ENCODE data around the gene FNDC11. TPM values are rescaled to one million over a fixed set of nuclear protein-coding genes. Genes with fewer than 3 reads are reported as not detected.
A peak's percentile ranks its signal among the peaks of the same experiment; 100 is the strongest.

The FNDC11 gene
- total and polyA plus RNA-seq, 2 of the 13 experiments (the other 11 are each of a cell fraction or from before 2014, with no cell fraction given) = 0.07 TPM; not detected in 1

DNA sequence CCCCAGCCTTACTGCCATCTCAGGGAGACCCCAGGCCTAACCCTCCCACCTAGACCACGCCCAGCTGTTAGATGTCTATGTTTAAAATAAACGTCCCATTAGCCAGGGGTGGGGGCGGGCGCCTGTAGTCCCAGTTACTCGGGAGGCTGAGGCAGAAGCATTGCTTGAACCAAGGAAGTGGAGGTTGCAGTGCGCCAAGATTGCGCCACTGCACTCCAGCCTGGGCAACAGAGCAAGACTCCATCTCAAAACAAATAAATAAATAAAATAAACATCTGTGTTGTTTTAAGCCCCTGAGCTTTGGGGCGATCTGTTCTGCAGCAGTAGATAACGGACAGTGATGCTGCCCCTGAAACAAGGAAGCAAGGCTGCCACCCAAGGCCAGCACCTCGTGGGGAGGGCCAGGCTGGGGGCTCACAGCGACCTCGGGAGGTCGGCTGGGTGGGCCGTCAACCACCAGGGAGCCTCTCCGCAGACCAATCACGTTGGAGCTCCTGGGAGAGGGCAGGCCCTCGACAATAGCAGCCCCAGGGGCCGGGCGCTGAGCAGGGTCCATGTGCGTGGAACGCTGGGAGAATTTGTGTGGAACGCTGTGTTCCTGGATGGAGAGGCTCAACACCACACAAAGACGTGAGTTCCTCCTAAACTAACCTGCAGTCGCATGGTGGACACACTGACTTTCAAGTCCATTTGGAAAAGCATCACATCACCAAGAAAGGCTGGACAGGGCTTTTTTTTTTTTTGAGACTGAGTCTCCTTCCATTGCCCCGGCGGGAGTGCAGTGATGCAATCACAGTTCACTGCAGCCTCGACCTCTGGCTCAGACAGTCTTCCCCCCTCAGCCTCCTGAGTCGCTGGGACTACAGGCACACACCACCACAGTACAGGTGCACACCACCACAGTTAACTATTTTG is 21.1 kb downstream of the FNDC11 start (continued):
- TF ChIP-seq ZSCAN20 (CRISPR knock-in tag; IDR thresholded peaks at IDR 0.05; ENCODE audit: borderline replicate concordance) (0 out of 2 replicates have a peak, but pooled peaks have one; percentile 23), MAF1 (CRISPR knock-in tag; IDR thresholded peaks at IDR 0.05; ENCODE audit: borderline replicate concordance) (no peak), ZBTB20 (CRISPR knock-in tag; IDR thresholded peaks at IDR 0.05; ENCODE audit: borderline replicate concordance, low read depth) (no peak), PAF1 (CRISPR knock-in tag; IDR thresholded peaks at IDR 0.05) (no peak), KDM3A (CRISPR knock-in tag; IDR thresholded peaks at IDR 0.05; ENCODE audit: low read depth) (peak; percentile 30; the same call in 1 of the 2 replicates), GABPA (IDR thresholded peaks at IDR 0.05; ENCODE audit: low read depth, low read length) (no peak), GABPA (CRISPR knock-in tag; IDR thresholded peaks at IDR 0.05; ENCODE audit: low read depth) (peak; percentile 29; the same call in 1 of the 2 replicates), SRSF1 (optimal IDR thresholded peaks at IDR 0.05; ENCODE audit: low read depth, low read length) (no peak), ZNF644 (CRISPR knock-in tag; IDR thresholded peaks at IDR 0.05; ENCODE audit: low read depth) (peak; percentile 24; the same call in 1 of the 2 replicates), ZNF547 (CRISPR knock-in tag; IDR thresholded peaks at IDR 0.05) (no peak; the same call in 1 of the 2 replicates), ZNF143 (CRISPR knock-in tag; IDR thresholded peaks at IDR 0.05) (peak; percentile 73), HNF4G (IDR thresholded peaks at IDR 0.05; ENCODE audit: borderline replicate concordance, low read depth, low read length) (0 out of 2 replicates have a peak, but pooled peaks have one; percentile 20), HNF4G (CRISPR knock-in tag; IDR thresholded peaks at IDR 0.05; ENCODE audit: borderline replicate concordance, low read depth) (peak; percentile 25; the same call in 1 of the 2 replicates), ZMAT3 (CRISPR knock-in tag; conservative IDR thresholded peaks at IDR 0.05) (0 out of 2 replicates have a peak, but pooled peaks have one; percentile 16), NFYC (CRISPR knock-in tag; IDR thresholded peaks at IDR 0.05) (peak; percentile 61; the same call in 1 of the 2 replicates), ZNF790 (CRISPR knock-in tag; IDR thresholded peaks at IDR 0.05; ENCODE audit: borderline replicate concordance) (no peak)
- TF ChIP-seq, protein P1, sequence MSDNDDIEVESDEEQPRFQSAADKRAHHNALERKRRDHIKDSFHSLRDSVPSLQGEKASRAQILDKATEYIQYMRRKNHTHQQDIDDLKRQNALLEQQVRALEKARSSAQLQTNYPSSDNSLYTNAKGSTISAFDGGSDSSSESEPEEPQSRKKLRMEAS (IDR thresholded peaks at IDR 0.05) = peak; percentile 76
- TF ChIP-seq, protein P2, sequence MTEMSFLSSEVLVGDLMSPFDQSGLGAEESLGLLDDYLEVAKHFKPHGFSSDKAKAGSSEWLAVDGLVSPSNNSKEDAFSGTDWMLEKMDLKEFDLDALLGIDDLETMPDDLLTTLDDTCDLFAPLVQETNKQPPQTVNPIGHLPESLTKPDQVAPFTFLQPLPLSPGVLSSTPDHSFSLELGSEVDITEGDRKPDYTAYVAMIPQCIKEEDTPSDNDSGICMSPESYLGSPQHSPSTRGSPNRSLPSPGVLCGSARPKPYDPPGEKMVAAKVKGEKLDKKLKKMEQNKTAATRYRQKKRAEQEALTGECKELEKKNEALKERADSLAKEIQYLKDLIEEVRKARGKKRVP (CRISPR knock-in tag; IDR thresholded peaks at IDR 0.05) = peak in 1 of 2 experiments; percentile 92; a peak in 2 of 4 replicates
- TF ChIP-seq, protein P3, sequence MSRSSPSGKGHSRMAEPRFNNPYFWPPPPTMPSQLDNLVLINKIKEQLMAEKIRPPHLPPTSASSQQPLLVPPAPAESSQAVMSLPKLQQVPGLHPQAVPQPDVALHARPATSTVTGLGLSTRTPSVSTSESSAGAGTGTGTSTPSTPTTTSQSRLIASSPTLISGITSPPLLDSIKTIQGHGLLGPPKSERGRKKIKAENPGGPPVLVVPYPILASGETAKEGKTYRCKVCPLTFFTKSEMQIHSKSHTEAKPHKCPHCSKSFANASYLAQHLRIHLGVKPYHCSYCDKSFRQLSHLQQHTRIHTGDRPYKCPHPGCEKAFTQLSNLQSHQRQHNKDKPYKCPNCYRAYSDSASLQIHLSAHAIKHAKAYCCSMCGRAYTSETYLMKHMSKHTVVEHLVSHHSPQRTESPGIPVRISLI (CRISPR knock-in tag; IDR thresholded peaks at IDR 0.05; ENCODE audit: borderline replicate concordance) = peak; percentile 93
- TF ChIP-seq, protein P4, sequence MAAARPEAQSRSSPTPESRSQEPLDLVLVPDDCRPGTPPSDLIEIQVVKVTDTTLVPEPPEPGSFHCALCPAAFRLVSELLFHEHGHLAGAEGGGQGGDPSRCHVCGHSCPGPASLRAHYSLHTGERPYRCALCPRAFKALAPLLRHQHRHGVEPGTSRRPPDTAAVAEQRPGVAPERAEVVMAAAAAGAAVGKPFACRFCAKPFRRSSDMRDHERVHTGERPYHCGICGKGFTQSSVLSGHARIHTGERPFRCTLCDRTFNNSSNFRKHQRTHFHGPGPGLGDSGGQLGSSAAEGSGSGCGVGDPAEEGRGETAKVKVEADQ (CRISPR knock-in tag; IDR thresholded peaks at IDR 0.05; ENCODE audit: borderline replicate concordance) = 0 out of 2 replicates have a peak, but pooled peaks have one; percentile 41
- TF ChIP-seq, protein P5, sequence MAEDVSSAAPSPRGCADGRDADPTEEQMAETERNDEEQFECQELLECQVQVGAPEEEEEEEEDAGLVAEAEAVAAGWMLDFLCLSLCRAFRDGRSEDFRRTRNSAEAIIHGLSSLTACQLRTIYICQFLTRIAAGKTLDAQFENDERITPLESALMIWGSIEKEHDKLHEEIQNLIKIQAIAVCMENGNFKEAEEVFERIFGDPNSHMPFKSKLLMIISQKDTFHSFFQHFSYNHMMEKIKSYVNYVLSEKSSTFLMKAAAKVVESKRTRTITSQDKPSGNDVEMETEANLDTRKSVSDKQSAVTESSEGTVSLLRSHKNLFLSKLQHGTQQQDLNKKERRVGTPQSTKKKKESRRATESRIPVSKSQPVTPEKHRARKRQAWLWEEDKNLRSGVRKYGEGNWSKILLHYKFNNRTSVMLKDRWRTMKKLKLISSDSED (CRISPR knock-in tag; IDR thresholded peaks at IDR 0.05) = 0 out of 2 replicates have a peak, but pooled peaks have one; percentile 57
- TF ChIP-seq, protein P6, sequence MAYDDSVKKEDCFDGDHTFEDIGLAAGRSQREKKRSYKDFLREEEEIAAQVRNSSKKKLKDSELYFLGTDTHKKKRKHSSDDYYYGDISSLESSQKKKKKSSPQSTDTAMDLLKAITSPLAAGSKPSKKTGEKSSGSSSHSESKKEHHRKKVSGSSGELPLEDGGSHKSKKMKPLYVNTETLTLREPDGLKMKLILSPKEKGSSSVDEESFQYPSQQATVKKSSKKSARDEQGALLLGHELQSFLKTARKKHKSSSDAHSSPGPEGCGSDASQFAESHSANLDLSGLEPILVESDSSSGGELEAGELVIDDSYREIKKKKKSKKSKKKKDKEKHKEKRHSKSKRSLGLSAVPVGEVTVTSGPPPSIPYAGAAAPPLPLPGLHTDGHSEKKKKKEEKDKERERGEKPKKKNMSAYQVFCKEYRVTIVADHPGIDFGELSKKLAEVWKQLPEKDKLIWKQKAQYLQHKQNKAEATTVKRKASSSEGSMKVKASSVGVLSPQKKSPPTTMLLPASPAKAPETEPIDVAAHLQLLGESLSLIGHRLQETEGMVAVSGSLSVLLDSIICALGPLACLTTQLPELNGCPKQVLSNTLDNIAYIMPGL (CRISPR knock-in tag; IDR thresholded peaks at IDR 0.05; ENCODE audit: borderline replicate concordance in 1 of 2, low read depth in 1 of 2) = peak; percentile 14 to 74; a peak in 2 of 4 replicates

Data from HepG2 (cell line).